IMR-90 (cell line): Measurements from ENCODE around the gene COL7A1. TPM values are rescaled to one million over a fixed set of nuclear protein-coding genes. Genes with fewer than 3 reads are reported as not detected.

Experiments used
- ATAC-seq: fragments of 200-7000 bp; cut with Tn5 transposase; 2 replicates; pipeline ENCODE4 v1.9.1; 2020; ENCODE audit warnings: low read depth, mild to moderate bottlenecking, moderate library complexity
- BruUV-seq: library from RNA; stranded (reverse); fragments of 400-500 nt; replicated peaks from 2 replicates; lab custom pipeline; 2021; lab: Mats Ljungman, UMichigan
- CTCF ChIA-PET: fragments of 300-600 bp; formaldehyde crosslinking; extraction: SDS; loops from one replicate; lab custom pipeline; 2021; ENCODE audit warnings: antibody characterized with exemption; lab: Yijun Ruan, JAX
- POLR2A ChIA-PET: fragments of 300-600 bp; sonication (Branson Sonifier 250); formaldehyde crosslinking; loops from one replicate; lab custom pipeline; 2022; ENCODE audit warnings: antibody characterized with exemption; ENCODE audit not compliant: unreplicated experiment; lab: Charles Lee
- DNase-seq: peaks from one replicate; pipeline ENCODE4 v3.0.0; 2013
- H2AFZ ChIP-seq: replicated peaks from 2 replicates; pipeline ENCODE3; 2013; ENCODE audit warnings: low read length, mild to moderate bottlenecking; ENCODE audit not compliant: poor library complexity
- H2AK5ac ChIP-seq: 2 replicates; pipeline ENCODE4 v1.6.1; 2013; ENCODE audit warnings: low read depth, low read length, inconsistent platforms
- H2AK9ac ChIP-seq: replicated peaks from 2 replicates; pipeline ENCODE3; 2013; ENCODE audit warnings: mild to moderate bottlenecking, low read depth, low read length, moderate library complexity; ENCODE audit not compliant: poor library complexity
- H2BK120ac ChIP-seq: 2 replicates; pipeline ENCODE4 v1.6.1; 2013; ENCODE audit warnings: low read depth, low read length, inconsistent platforms
- H2BK15ac ChIP-seq: 3 replicates; pipeline ENCODE4 v1.6.1; 2013; ENCODE audit warnings: low read depth, low read length, inconsistent platforms
- H2BK20ac ChIP-seq: 2 replicates; pipeline ENCODE4 v1.6.1; 2013; ENCODE audit warnings: low read depth, mild to moderate bottlenecking, inconsistent platforms, low read length, moderate library complexity
- H2BK5ac ChIP-seq: 2 replicates; pipeline ENCODE4 v1.6.1; 2013; ENCODE audit warnings: mild to moderate bottlenecking, low read depth, low read length, inconsistent platforms; ENCODE audit not compliant: poor library complexity, severe bottlenecking
- H3K14ac ChIP-seq: replicated peaks from 2 replicates; pipeline ENCODE4 v1.6.1; 2013; ENCODE audit warnings: low read depth, low read length, inconsistent platforms
- H3K18ac ChIP-seq: 2 replicates; pipeline ENCODE4 v1.6.1; 2013; ENCODE audit warnings: low read depth, low read length, control low read depth
- H3K23ac ChIP-seq: 2 replicates; pipeline ENCODE4 v1.6.1; 2013; ENCODE audit warnings: low read depth, low read length, inconsistent platforms
- H3K27ac ChIP-seq: 2 replicates; pipeline ENCODE4 v1.5.1; 2013; ENCODE audit warnings: mild to moderate bottlenecking, control low read depth, low read length; ENCODE audit not compliant: insufficient read depth
- H3K27me3 ChIP-seq: 2 replicates; pipeline ENCODE4 v1.6.1; 2013; ENCODE audit warnings: low read length; ENCODE audit not compliant: control insufficient read depth, insufficient read depth
- H3K36me3 ChIP-seq: 2 replicates; pipeline ENCODE4 v1.6.1; 2013; ENCODE audit warnings: low read length, mixed read lengths; ENCODE audit not compliant: control insufficient read depth, insufficient read depth
- H3K4ac ChIP-seq: 2 replicates; pipeline ENCODE4 v1.6.1; 2013; ENCODE audit warnings: low read depth, low read length, inconsistent platforms
- H3K4me1 ChIP-seq: 2 replicates; pipeline ENCODE4 v1.6.1; 2013; ENCODE audit warnings: low read length, mixed read lengths; ENCODE audit not compliant: control insufficient read depth, insufficient read depth
- H3K4me2 ChIP-seq: 2 replicates; pipeline ENCODE4 v1.6.1; 2013; ENCODE audit warnings: low read depth, mild to moderate bottlenecking, control low read depth, low read length, moderate library complexity
- H3K4me3 ChIP-seq: 2 replicates; pipeline ENCODE4 v1.5.1; 2013; ENCODE audit warnings: low read depth, mild to moderate bottlenecking, control low read depth, low read length, moderate library complexity; ENCODE audit not compliant: insufficient read depth
- H3K56ac ChIP-seq: 2 replicates; pipeline ENCODE4 v1.6.1; 2013; ENCODE audit warnings: low read length, inconsistent platforms; ENCODE audit not compliant: insufficient read depth; ENCODE audit errors: extremely low read depth
- H3K79me1 ChIP-seq, 2 experiments: 2 replicates each; pipeline ENCODE4 v1.6.1; 2013; ENCODE audit warnings: low read length in 2 of 2, inconsistent platforms in 1 of 2, low read depth in 1 of 2
- H3K9ac ChIP-seq: 2 replicates; pipeline ENCODE4 v1.6.1; 2013; ENCODE audit warnings: low read depth, low read length, control low read depth
- H3K9me1 ChIP-seq: 2 replicates; pipeline ENCODE4 v1.6.1; 2013; ENCODE audit warnings: low read length, inconsistent platforms; ENCODE audit not compliant: insufficient read depth
- H3K9me3 ChIP-seq: 2 replicates; pipeline ENCODE4 v1.6.1; 2013; ENCODE audit warnings: low read length; ENCODE audit not compliant: control insufficient read depth, insufficient read depth
- H4K20me1 ChIP-seq: 2 replicates; pipeline ENCODE4 v1.6.1; 2013; ENCODE audit warnings: low read length, inconsistent platforms; ENCODE audit not compliant: insufficient read depth
- H4K5ac ChIP-seq: 2 replicates; pipeline ENCODE4 v1.6.1; 2013; ENCODE audit warnings: mild to moderate bottlenecking, low read depth, low read length, control low read depth
- H4K8ac ChIP-seq, 2 experiments: 2 replicates each; pipeline ENCODE4 v1.6.1; 2013; ENCODE audit warnings: low read depth in 2 of 2, low read length in 2 of 2, control low read depth in 1 of 2, inconsistent platforms in 1 of 2
- H4K91ac ChIP-seq: 2 replicates; pipeline ENCODE4 v1.6.1; 2013; ENCODE audit warnings: low read depth, low read length, inconsistent platforms; ENCODE audit not compliant: insufficient read depth
- BHLHE40 ChIP-seq: fragments of 150-350 bp; IDR thresholded peaks from 2 replicates; pipeline ENCODE4 v1.6.1; 2016; ENCODE audit warnings: mild to moderate bottlenecking, low read depth, low read length
- CEBPB ChIP-seq: IDR thresholded peaks from 2 replicates; pipeline ENCODE4 v1.6.1; 2012; ENCODE audit warnings: low read depth, low read length, improper control_type of control experiment
- CHD1 ChIP-seq: IDR thresholded peaks from 2 replicates; pipeline ENCODE4 v1.6.1; 2012; ENCODE audit warnings: low read depth, low read length, improper control_type of control experiment
- CTCF ChIP-seq: conservative IDR thresholded peaks from 2 replicates; pipeline ENCODE4 v1.5.1; 2012; ENCODE audit warnings: mild to moderate bottlenecking, low read depth, low read length, improper control_type of control experiment
- ELK1 ChIP-seq: fragments of 150-350 bp; IDR thresholded peaks from 2 replicates; pipeline ENCODE4 v1.6.1; 2016; ENCODE audit warnings: low read depth, mild to moderate bottlenecking, low read length, moderate library complexity, borderline replicate concordance
- FOS ChIP-seq: fragments of 150-350 bp; IDR thresholded peaks from 2 replicates; pipeline ENCODE4 v1.6.1; 2016; ENCODE audit warnings: low read depth, low read length
- MAFK ChIP-seq: IDR thresholded peaks from 2 replicates; pipeline ENCODE4 v1.6.1; 2012; ENCODE audit warnings: low read depth, low read length, improper control_type of control experiment
- MAZ ChIP-seq: IDR thresholded peaks from 2 replicates; pipeline ENCODE4 v1.6.1; 2012; ENCODE audit warnings: low read depth, mild to moderate bottlenecking, low read length, improper control_type of control experiment, moderate library complexity, borderline replicate concordance
- MXI1 ChIP-seq: IDR thresholded peaks from 2 replicates; pipeline ENCODE4 v1.6.1; 2012; ENCODE audit warnings: low read depth, mild to moderate bottlenecking, low read length, moderate library complexity, borderline replicate concordance
- NFE2L2 ChIP-seq: fragments of 150-350 bp; IDR thresholded peaks from 2 replicates; pipeline ENCODE4 v1.6.1; 2016; ENCODE audit warnings: low read depth, mild to moderate bottlenecking, low read length
- POLR2A ChIP-seq: IDR thresholded peaks from 2 replicates; pipeline ENCODE4 v1.6.1; 2012; ENCODE audit warnings: mild to moderate bottlenecking, low read depth, low read length
- RAD21 ChIP-seq: IDR thresholded peaks from 2 replicates; pipeline ENCODE4 v1.6.1; 2012; ENCODE audit warnings: low read length, improper control_type of control experiment
- RCOR1 ChIP-seq: IDR thresholded peaks from 2 replicates; pipeline ENCODE4 v1.6.1; 2012; ENCODE audit warnings: mild to moderate bottlenecking, low read length, improper control_type of control experiment; ENCODE audit not compliant: insufficient replicate concordance
- RFX5 ChIP-seq: IDR thresholded peaks from 2 replicates; pipeline ENCODE4 v1.8.0; 2012; ENCODE audit warnings: low read depth, mild to moderate bottlenecking, low read length, moderate library complexity
- SMC3 ChIP-seq: fragments of 150-350 bp; IDR thresholded peaks from 2 replicates; pipeline ENCODE4 v1.6.1; 2016; ENCODE audit warnings: low read depth, mild to moderate bottlenecking, antibody characterized with exemption, low read length, moderate library complexity
- USF2 ChIP-seq: fragments of 150-350 bp; IDR thresholded peaks from 2 replicates; pipeline ENCODE4 v1.6.1; 2017; ENCODE audit warnings: mild to moderate bottlenecking, antibody characterized with exemption, low read length, low read depth
- WGBS, 2 experiments: methylation state at CpG; one replicate each; pipeline versions ENCODE4 v1.1.5 to v1.1.7; 2013; ENCODE audit warnings: missing lambda C conversion rate in 2 of 2; ENCODE audit not compliant: insufficient read length in 1 of 2; ENCODE audit errors: extremely low coverage in 2 of 2; 5-methylcytosine and 5-hydroxymethylcytosine counted together
- dilution Hi-C: fragments of 300-500 bp; cut with HindIII; formaldehyde crosslinking; loops from one replicate; pipeline ENCODE4 v1.14.3; 2018; ENCODE audit warnings: low sequenced_read_pairs; ENCODE audit not compliant: unreplicated experiment
- in situ Hi-C: fragments of 300-500 bp; cut with MboI; formaldehyde crosslinking; loops from 3 replicates; pipeline ENCODE4 v1.14.3; 2019; ENCODE audit warnings: low sequenced_read_pairs, inconsistent platforms, mixed read lengths
- intact Hi-C: fragments of 100-400 bp; cut with micrococcal nuclease; formaldehyde crosslinking; loops from 2 replicates; pipeline ENCODE4 v1.10.0; 2022
- polyA plus RNA-seq, 3 experiments: library from polyadenylated mRNA; depleted of rRNA; stranded (reverse); fragments of >200 nt; gene quantifications; 2 replicates each; pipeline ENCODE4 v1.2.3, GENCODE V29; 2012; ENCODE audit warnings: low replicate concordance in 1 of 3
- total RNA-seq: library from RNA; depleted of rRNA; stranded (reverse); fragments of >200 nt; gene quantifications from 2 replicates; pipeline ENCODE4 v1.2.3, GENCODE V29; 2012

Gene COL7A1
- total and polyA plus RNA-seq, 2 of the 4 experiments (the other 2 are of a cell fraction) = 4.1 to 20.3 TPM

GRCh38 chr3:48524970-48525369, 70.2 kb downstream of the COL7A1 start:
- Histone ChIP-seq H2AK5ac (no peak overlapping the region), H3K9ac (no peak overlapping the region), H3K14ac (no peak overlapping the region), H2BK5ac (no peak overlapping the region), H2AK9ac (no peak overlapping the region), H2BK15ac (no peak overlapping the region), H3K9me3 (no peaks in the 10 kb centered on the region), H3K9me1 (0 out of 2 replicates have a peak, but pooled peaks cover 3% of the 10 kb centered on the region), H3K4me3 (no peak overlapping the region), H4K91ac (no peak overlapping the region), H4K20me1 (no peaks in the 10 kb centered on the region), H3K36me3 (peaks cover 18% of the 10 kb centered on the region), H3K56ac (no peak overlapping the region), H3K4ac (no peak overlapping the region), H2AFZ (no peak overlapping the region), H2BK120ac (no peak overlapping the region), H3K27me3 (no peaks in the 10 kb centered on the region), H2BK20ac (no peak overlapping the region), H3K18ac (no peak overlapping the region), H3K27ac (no peak overlapping the region), H4K8ac (no peak overlapping the region), H3K79me1 (no peaks in the 10 kb centered on the region), H3K4me1 (no peaks in the 10 kb centered on the region), H3K23ac (no peak overlapping the region), H3K4me2 (no peak overlapping the region), H4K5ac (no peak overlapping the region)
- no CpG with 5 or more reads among the region's 9 CpGs for WGBS, 2 experiments
- intact Hi-C loops = no loop called here
- ChIA-PET POLR2A (no interaction called here), CTCF (no interaction called here)
- TF ChIP-seq POLR2A (no peak), SMC3 (no peak), MAZ (no peak), ELK1 (no peak), RCOR1 (no peak), NFE2L2 (no peak), FOS (no peak), BHLHE40 (no peak), RAD21 (no peak), USF2 (no peak), CHD1 (no peak), MAFK (no peak), CTCF (no peak), MXI1 (no peak), RFX5 (no peak), CEBPB (no peak)
- dilution Hi-C loops = no loop called here
- ATAC-seq (no peak), DNase-seq (no peak)
- BruUV-seq = no TSS peak
- in situ Hi-C loops = no loop called here
